Measurements from ENCODE around the gene PLAC1.

The PLAC1 gene

DNA sequence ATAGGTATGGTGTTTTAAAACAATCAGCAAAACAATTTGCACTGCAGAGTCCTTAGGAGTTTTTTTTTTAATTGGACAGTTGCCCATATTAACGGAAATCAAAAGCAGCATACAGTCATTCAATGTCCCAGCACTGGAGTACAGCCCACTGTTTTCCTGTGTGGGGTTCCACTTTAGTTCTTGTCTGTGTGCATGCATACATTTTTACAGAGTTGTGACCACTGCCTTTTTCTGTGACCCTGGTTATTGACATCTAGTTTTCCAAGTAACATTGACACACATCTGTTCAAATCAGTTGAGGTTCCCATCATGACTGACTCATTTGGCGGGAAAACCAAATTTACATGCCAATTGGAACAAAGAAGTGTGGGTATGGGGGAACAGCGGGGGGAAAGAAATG lies 115.0 kb downstream of the PLAC1 start:
- no peak for DNase-seq (ENCODE audit: low spot score)

DNA sequence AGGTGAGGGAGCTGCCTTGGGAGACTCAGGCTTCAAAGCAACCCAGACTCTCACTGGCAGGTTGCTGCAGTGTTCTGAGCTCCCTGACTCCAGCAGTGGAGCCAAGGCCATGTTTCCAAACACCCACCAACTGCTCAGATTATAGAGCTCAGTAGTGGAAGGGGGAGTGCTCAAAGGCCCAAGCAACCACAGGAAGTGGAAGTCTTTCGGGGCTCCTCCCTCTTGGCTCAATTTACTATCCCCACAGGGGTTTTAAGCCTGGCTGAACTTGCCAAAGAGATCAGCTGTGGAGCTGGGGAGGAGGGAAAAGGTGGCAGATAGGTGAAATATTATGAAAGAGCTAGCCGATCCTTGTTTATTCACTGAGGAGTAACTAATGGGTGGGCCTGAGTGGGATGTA lies 115.8 kb downstream of the PLAC1 start:
- no peak for DNase-seq (ENCODE audit: low spot score)

DNA sequence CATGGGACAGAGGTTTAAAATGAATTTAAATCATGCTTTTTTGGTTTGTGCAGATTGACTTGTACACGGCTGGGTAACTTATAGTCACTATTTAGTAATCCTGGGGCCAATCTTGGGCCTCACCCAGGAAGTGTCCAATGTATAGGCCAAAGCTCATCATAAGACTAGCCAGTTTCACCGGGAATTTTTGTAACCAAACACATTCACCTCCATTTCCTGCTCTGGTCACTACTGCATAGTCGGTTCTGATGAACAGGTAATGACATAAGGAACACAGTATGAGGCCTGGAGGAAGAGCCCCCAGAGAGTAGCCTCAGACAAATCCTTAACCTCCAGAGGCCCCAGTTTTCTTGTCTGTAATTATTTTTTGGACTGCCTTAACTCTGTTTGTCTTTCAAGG lies 116.4 kb downstream of the PLAC1 start:
- DNase-seq (ENCODE audit: low spot score), result no peak

DNA sequence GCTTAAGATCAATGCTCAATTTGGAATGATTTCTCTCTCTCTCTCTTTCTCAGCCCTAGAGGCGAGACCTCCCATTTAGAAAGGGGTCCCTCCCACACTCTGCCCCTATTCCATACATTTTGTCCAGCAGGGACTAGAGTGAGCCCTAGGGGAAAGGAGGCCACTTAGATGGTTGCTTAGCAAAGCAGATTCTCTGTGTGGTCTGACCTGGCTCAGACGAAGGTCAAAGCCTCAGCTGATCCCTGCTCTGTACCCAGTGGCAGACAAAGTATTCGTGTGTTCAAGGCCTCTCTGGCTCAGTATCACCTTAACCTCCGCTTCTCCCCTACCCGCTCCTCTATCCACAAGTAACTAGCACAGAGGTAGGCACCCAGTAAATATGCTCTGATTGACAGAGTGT lies 120.0 kb downstream of the PLAC1 start:
- no peak for DNase-seq (ENCODE audit: low spot score)

DNA sequence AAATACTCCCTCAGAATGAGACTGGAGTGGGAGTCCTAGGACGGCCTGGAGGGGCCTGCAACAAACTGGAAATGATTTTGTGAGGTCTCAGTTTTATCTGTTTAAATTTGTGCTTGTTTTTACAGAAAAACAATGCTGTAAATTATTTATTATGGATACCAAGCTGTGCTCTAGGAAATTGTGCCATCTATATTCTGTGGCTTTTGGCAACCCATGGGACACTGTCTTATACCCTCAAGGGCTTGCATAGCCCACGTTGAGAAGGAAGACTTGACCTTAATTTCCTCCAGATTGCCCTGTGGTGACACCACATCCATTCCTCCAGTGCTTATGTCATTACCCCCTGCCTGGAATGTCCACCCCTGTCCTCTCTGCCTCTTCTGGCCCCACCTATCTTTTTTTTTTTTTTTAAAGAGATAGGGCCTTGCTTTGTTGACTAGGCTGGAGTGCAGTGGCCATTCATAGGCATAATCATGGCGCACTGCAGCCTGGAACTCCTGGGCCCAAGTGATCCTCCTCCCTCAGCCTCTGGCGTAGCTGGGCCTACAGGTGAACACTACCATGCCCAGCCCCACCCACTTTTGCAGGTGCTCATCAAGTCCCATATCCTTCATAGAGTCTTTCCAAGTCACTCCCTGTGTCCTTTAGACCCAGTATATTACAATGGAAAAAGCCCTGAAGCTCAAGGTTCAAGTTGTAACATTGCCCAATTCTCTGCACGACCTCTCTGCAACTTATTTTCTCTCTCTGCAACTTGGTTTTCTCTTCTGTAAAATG lies 120.9 kb downstream of the PLAC1 start:
- DNase-seq (ENCODE audit: low spot score), result no peak

DNA sequence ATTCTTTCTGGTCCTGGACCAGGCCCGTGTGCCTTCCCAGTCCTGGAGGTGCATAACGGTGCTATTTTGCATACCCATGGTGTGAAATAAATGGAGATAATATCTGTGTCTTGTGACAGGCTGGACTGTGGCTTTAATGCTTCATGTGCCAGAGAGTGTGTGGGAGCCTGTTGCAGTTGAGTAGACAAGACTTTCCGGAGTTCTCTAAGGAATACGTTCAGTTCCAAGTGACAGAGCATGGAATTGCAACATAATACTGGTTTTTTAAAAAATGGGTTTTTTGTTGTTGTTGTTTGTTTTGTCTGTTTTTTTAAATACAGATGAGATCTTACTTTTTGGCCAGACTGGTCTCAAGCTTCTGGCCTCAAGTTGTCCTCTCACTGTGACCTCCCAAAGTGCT lies 124.3 kb downstream of the PLAC1 start:
- DNase-seq (ENCODE audit: low spot score), result no peak

DNA sequence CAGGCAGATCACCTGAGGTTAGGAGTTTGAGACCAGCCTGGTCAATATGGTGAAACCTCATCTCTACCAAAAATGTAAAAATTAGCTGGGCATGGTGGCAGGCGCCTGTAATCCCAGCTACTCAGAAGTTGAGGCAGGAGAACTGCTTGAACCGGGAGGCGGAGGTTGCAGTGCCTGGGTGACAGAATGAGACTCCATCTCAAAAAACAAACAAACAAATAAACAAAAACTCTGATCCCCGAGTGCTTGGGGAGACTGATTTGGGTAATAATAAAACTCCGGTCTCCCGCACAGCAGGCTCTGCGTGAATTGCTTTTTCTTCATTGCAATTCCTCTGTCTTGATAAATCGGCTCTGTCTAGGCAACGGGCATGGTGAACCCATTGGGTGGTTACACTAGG lies 124.9 kb downstream of the PLAC1 start:
- no peak for DNase-seq (ENCODE audit: low spot score)

DNA sequence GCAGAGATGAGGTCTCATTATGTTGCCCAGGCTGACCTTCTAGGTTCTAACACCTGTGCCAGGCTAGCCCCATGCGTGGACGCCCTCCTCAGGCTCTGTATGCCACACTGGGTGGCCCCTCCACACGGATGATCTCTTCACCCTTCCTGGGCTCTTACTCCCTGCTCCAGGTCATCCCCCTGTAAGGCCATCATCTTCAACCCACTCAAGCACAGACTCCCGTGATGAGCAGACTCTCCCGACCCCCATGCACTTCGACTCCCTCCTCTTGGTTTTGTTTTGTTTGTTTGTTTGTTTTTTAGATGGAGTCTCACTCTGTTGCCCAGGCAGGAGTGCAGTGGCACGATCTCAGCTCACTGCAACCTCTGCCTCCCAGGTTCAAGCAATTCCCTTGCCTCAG lies 127.4 kb downstream of the PLAC1 start:
- DNase-seq (ENCODE audit: low spot score), result no peak

DNA sequence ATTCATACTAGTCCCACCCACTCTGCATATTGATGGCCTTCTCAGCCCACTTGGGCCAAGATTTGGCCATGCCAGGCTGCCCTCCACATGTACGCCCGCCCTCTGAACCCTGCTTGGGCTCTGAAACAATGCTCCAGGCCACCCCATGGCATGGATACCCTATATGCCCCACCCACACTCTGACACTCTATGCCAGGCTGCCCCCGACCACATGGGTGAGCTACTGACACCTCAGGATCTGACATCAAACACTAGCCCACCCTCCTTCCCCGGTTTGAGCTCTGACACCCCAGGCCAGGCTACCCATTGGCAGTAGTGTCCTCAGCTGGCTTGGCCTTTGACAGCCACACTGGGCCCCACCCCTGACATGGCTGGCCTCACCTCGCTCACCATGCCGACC lies 128.8 kb downstream of the PLAC1 start:
- no peak for DNase-seq (ENCODE audit: low spot score)

DNA sequence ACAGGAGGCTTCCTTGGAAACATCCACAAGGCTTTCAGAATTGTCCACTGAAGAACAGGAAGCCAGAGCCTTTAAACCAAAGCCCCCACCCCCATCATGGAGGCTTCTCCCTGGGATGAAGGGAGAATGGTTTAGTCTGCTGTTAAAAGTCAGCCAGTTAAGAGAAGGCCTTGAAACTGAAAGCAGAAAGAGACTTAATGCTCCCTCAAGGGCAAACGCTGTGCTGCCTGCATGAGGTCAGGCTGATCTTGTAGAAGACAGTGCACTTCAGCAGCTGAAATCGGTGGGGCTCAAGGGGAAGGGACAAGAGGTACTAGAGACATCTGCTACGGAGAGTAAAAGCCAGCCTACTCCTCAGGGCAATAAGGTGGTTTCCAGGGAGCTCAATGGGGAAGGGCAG lies 129.3 kb downstream of the PLAC1 start:
- no peak for DNase-seq (ENCODE audit: low spot score)

DNA sequence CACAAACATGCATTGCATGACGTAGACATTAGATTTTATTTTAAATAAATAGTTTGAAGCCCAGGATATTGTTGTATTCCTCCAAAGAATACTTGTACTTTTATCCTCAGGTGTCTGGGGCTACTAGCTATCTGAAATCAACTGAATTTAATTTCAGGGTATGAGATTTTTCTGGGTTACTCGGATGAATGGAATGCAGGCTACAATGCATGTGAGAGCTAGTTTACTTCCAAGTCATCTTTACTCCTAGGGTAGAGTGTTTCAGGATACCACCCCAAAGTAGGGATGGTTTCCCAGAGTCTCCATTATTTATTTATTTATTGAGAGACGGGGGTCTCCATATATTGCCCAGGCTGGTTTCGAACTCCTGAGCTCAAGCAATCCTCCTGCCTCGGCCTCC lies 131.9 kb downstream of the PLAC1 start:
- no peak for DNase-seq (ENCODE audit: low spot score)

DNA sequence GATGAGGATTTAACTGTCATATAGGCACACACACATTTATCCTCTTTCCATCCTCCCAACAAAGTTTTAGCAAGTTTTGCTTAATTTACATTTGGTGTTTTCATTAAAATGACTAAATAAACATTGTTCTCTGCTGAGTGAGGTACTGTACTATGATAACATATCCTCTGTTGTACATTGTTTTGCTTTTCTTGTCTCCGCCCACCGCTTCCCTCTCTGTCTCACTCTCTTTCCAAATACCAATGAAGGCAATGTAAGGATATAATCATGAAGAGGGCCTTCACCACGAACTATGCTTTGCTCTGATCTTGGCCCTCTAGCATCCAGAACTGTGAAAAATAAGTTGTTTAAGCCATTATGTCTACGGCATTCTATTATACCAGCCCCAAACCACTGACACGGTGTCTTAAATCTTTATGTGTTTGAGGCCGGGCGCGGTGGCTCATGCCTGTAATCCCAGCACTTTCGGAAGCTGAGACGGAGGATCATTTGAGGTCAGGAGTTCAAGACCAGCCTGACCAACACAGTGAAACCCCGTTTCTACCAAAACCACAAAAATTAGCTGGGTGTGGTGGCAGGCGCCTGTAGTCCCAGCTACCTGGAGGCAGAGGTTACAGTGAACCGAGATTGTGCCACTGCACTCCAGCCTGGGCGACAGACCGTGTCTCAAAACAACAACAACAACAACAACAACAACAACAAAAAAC lies 133.0 kb downstream of the PLAC1 start:
- no peak for DNase-seq (ENCODE audit: low spot score)

DNA sequence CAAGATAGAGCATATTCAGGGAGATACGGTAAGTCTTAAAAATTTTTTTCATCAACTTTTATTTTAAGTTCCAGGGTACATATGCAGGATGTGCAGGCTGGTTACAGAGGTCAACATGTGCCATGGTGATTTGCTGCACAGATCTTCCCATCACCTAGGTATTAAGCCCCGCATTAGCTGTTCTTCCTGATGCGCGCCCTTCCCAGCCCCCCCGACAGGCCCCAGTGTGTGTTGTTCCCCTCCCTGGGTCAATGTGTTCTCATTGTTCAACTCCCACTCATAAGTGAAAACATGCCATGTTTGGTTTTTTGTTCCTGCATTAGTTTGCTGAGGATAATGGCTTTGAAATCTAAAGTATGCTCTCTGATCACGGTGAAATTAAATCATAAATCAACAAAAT lies 134.1 kb downstream of the PLAC1 start:
- no peak for DNase-seq (ENCODE audit: low spot score)

DNA sequence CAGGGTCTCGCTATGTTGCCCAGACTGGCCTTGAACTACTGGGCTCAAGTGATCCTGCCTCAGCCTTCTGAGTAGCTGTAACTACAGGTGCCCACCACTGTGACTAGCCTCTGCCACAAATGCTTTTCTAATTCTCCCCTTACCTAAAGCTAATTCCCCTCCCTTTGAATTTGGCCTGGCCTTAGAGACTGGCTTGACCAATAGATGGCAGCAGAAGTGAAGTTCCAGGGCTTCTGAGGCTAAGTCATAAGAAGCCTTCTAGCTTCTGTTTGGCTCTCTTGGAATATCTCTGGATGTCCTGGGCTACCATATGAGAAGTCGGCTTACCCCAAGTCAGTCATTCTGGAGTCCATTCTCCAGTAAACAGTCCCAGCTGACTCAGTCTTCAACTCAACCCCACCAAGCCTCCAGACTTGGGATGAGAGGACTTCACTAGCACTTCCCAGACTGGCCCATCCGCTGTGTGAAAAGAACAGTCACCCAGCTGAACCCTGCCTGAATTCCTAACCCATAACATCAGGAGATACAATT lies 137.3 kb downstream of the PLAC1 start:
- DNase-seq (ENCODE audit: low spot score), result peak; percentile 55

Data from COLO829 (cell line).